Mammary epithelial cell (primary cell): ENCODE results near the gene PAK5.

ENCODE experiments used
- EZH2 ChIP-seq: IDR thresholded peaks from 2 replicates; pipeline ENCODE4 v1.6.1; 2012; ENCODE audit warnings: low read length, inconsistent platforms, borderline replicate concordance
- TF ChIP-seq, protein P1 (sequence below), 2 donors: IDR thresholded peaks in 1 of 2; conservative IDR thresholded peaks in 1 of 2; 2 replicates each; pipeline ENCODE4 v1.5.1; 2011 to 2012; ENCODE audit warnings: inconsistent platforms in 2 of 2, low read length in 2 of 2, mild to moderate bottlenecking in 2 of 2, control low read depth in 1 of 2, low read depth in 1 of 2; ENCODE audit not compliant: insufficient read depth in 1 of 2; ENCODE audit errors: extremely low read depth in 1 of 2

DNA sequence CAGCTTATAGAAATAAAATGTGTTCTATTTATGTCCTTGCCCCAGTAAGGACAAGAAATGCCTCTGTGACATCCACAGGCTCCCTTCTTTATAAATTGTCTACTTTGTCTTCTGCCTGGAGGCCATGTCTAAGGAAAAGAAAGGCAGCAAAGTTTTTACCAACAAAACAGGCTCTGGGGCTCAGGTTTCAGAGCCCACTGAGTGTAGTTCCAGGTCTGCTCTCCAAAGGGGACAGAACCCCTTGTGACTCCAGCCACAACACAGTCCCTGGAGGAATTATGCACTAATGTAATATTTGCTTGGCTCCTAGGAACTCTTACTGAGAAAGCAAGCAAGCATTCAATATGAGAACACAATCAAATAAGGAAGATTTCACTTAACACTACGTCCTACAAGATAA is 80.1 kb downstream of the PAK5 start:
- TF ChIP-seq, protein P1, sequence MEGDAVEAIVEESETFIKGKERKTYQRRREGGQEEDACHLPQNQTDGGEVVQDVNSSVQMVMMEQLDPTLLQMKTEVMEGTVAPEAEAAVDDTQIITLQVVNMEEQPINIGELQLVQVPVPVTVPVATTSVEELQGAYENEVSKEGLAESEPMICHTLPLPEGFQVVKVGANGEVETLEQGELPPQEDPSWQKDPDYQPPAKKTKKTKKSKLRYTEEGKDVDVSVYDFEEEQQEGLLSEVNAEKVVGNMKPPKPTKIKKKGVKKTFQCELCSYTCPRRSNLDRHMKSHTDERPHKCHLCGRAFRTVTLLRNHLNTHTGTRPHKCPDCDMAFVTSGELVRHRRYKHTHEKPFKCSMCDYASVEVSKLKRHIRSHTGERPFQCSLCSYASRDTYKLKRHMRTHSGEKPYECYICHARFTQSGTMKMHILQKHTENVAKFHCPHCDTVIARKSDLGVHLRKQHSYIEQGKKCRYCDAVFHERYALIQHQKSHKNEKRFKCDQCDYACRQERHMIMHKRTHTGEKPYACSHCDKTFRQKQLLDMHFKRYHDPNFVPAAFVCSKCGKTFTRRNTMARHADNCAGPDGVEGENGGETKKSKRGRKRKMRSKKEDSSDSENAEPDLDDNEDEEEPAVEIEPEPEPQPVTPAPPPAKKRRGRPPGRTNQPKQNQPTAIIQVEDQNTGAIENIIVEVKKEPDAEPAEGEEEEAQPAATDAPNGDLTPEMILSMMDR (conservative IDR thresholded peaks at IDR 0.05 in 1 of 2, IDR thresholded peaks at IDR 0.05 in 1 of 2; ENCODE audit: extremely low read depth in 1 of 2, insufficient read depth in 1 of 2, low read depth in 1 of 2, low read length in 2 of 2): no peak
- no peak for TF ChIP-seq EZH2
